PC-9 (cell line): ENCODE results near the gene USP10.

Experiments
- EZH2 ChIP-seq: fragments of 200-600 bp; sonication (generic); IDR thresholded peaks from 2 replicates; pipeline ENCODE4 v1.8.0; 2017; ENCODE audit warnings: antibody characterized with exemption, low read depth
- TF ChIP-seq, protein P1 (sequence below): fragments of 200-600 bp; sonication (generic); conservative IDR thresholded peaks from 2 replicates; pipeline ENCODE4 v1.6.1; 2017; ENCODE audit warnings: mixed run types, antibody characterized with exemption, mild to moderate bottlenecking, moderate library complexity

DNA sequence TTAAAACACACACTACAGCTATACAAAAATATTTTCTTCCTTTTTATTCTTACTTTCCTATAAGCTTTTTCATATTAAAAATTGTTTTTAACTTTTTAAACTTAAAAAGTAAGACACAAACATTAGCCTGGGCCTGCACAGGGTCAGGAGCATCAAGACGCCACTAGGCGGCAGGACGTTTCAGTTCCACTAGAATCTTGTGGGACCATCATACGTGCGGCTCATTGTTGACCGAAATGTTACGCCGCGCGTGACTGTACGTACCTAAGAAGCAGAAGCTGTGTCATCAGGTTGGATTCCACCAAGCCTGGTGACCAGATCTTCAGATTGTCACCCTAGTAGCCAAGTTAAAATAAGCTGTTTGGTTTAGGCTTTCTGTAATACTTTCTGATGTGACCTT, 47.1 kb downstream of the USP10 start:
- TF ChIP-seq, protein P1, sequence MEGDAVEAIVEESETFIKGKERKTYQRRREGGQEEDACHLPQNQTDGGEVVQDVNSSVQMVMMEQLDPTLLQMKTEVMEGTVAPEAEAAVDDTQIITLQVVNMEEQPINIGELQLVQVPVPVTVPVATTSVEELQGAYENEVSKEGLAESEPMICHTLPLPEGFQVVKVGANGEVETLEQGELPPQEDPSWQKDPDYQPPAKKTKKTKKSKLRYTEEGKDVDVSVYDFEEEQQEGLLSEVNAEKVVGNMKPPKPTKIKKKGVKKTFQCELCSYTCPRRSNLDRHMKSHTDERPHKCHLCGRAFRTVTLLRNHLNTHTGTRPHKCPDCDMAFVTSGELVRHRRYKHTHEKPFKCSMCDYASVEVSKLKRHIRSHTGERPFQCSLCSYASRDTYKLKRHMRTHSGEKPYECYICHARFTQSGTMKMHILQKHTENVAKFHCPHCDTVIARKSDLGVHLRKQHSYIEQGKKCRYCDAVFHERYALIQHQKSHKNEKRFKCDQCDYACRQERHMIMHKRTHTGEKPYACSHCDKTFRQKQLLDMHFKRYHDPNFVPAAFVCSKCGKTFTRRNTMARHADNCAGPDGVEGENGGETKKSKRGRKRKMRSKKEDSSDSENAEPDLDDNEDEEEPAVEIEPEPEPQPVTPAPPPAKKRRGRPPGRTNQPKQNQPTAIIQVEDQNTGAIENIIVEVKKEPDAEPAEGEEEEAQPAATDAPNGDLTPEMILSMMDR = peak; percentile 45; the same call in 1 of the 2 replicates
- no peak for TF ChIP-seq EZH2
